GM19395 (cell line): ENCODE data around the gene OXGR1.
"Not testable (repeated sequence)": the region's sequence is repeated elsewhere in the genome, so short reads cannot be mapped to it uniquely, and the experiment has no call there.

Experiments used
- ATAC-seq: cut with Tn5 transposase; IDR thresholded peaks from one replicate; pipeline ENCODE4 v1.9.1; 2021; ENCODE audit warnings: mild to moderate bottlenecking, moderate library complexity; ENCODE audit not compliant: unreplicated experiment

The OXGR1 gene

DNA sequence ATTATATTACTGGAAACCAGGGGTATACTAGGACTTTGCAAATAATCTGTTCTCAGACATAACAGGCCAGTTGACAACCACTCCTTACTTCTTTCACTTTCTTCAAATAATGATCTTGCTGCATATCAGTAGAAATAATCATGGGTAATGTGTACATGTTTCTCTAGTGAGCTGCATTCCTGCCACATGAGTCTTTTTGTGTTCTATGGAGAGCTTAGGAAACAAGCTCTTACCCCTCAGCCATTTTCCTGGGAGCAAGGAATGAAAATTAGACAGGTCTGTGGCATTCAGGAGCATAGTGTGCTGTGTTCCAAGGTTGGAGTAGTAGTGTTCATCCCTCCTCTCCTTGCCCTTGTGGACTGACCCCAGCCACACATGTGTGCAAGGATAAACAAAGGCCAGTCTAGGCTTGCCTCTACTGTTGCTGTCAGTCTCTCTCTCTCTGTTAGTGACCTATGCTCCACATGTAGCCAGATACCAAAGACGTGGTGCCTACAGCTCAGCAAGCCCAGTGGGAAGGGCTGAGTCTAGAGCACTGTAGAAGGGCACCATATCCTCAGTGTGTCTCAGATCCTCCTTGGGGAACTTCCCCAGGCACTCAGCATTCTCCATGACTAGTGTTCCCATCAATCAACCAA is 11.5 kb upstream of the OXGR1 start:
- no peak for ATAC-seq

- ATAC-seq = no peak
Observed at GRCh38 chr13:97004886-97005285, 10.6 kb upstream of the OXGR1 start.

DNA sequence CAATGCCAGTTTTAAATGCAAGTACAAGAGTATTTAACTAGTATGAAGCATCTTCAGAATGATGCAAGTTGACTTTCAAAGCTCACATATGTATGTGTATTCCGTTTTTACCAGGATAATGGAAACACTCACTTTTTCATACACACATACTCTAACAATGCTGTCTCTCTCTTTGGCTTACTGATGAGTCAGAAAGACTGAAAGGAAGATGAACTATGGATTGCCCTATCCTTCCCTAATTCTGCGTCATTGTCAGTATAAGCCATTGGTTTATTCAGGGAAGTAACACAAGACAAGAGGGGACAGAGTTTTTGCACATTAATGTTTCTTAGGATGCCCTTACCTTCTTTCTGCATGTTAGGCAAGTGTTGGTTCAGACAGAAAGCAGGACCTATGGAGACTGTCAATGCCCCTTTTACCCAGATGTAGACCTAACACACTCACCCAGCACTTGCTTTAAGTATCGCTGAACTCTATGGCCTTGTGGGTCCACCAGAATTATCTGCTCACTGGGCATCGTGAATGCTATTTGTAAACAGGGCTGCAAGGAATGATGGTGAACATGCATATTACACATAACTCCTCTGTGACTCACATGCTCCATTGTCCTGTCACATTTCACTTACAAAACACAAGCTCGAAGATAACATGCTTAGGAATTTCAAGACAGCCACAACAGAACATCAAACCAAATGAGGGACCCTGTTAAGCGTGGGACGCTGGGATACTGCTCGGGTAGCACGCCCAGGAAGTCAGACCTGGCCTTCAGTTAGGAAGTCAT is 10.0 kb upstream of the OXGR1 start:
- no peak for ATAC-seq

- no peak for ATAC-seq
Observed at GRCh38 chr13:97003071-97003470, 8.8 kb upstream of the OXGR1 start.

GRCh38 chr13:97002581-97002980 is 8.3 kb upstream of the OXGR1 start:
- ATAC-seq = no peak

DNA sequence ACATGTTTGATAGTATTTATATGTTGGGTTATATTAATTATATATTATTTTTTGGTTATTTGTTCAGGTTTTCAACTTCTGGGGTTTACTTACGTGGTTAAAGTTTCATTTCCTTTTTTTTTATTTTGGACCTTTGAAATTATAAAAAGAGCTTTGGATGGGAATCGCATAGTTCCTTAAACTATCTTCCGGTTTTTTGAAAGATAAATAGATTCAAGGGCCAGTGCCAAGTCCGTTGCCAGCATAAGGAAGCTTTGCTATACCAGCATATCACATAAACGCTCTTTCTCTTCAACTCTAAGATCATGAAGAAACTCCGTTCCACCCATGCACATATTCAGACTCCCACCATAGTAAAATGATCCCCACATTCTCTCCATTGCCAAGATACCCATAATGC is 7.4 kb upstream of the OXGR1 start:
- ATAC-seq = no peak

- ATAC-seq = no peak
Observed at GRCh38 chr13:97000295-97000925, 6.1 kb upstream of the OXGR1 start.

DNA sequence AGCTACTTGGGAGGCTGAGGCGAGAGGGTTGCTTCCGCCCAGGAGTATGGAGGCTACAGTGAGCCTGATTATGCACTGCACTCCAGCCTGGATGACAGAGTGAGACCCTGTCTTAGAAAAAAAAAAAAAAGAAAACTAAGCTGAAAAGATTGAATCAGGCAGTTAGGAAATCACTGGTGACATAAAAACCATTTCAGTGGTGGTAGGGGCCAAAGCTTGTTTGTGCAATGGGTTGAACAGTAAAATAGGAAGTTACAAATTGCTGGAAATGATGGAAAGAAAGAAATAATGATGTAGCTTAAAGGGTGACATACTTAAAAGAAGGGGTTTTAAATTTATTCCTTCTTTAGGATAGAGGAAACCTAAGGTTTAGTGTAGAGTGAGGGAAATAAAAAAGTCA is 4.8 kb upstream of the OXGR1 start:
- ATAC-seq = no peak

DNA sequence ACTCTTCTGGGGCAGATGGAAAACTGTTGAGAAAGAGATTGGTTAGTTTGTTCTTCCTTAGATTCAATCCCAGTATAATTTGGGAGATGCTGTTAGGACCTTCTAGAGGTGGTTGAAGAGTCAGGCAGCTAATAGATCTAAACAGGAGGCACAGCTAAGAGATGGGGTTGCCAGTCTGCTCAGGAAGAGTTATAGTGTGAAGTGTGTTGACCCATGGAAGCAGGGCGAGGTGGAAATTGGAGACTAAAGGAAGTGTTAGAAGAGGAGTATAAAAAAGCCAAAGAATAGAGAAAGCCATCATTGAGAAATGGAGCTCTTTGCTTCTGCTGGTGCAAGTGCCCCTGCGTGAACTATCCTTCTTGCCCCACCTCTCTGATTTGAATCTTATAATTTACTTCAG is 3.8 kb upstream of the OXGR1 start:
- no peak for ATAC-seq

GRCh38 chr13:96996886-96997285 is 2.6 kb upstream of the OXGR1 start:
- no peak for ATAC-seq

DNA sequence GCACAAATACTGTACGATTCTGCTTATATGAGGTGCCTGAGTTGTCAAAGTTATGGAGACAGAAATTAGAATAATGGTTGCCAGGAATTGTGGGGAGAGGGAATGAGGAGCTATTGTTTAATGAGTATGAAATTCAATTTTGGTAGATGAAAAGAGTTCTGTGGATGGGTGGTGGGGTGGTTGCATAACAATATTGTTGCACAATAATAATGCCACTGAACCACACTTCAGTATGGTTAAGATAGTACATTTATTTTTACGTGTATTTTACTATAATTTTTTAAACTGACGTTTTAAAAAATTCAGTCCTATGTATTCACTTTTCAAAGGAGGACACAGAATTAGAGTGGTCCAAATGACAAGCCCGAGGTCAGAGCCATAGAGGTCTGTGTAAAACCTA is 1.8 kb upstream of the OXGR1 start:
- ATAC-seq = no peak

DNA sequence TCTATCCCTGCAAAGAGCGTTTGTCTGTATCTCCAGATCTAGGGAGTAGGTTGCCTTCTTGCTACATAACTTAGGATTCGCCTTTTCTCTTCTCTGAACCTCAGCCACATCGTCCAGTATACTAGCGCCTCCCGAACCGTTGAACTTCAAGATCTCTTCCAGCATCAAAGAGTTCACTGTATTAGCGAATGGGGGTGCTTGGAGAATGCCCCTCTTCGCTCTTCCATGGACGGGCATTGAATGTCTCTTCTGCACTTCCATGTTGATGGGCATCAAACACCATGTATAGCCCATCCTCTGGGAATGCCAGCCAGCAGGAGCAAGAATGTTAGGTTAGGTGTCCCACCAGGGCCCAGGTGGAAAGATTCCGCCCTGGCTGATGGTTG is 575 bp upstream of the OXGR1 start:
- no peak for ATAC-seq

GRCh38 chr13:96993634-96994016 is 651 bp downstream of the OXGR1 start:
- no peak for ATAC-seq

DNA sequence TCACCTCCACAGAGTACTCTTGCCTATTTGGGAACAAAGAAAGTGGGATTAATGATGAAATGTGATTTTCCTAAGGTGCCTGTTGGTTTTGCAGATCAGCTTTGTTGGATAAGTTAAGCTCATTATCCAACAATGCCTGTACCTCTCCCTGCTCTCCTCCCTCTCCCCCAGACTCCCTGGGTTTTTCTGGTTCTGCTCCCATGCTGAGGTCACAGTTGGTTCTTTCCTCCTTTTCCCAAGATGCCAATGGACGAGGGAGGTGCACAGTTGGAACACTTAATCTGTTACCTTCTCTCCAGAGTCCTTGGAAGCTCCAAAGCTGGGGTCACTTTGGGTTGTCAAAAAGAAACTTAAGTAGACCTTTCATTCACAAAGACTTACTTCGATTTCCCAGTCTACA is 1.6 kb downstream of the OXGR1 start:
- ATAC-seq = no peak

GRCh38 chr13:96991072-96991471 is 3.2 kb downstream of the OXGR1 start:
- ATAC-seq = no peak

GRCh38 chr13:96988441-96988840 is 5.8 kb downstream of the OXGR1 start:
- ATAC-seq = no peak

DNA sequence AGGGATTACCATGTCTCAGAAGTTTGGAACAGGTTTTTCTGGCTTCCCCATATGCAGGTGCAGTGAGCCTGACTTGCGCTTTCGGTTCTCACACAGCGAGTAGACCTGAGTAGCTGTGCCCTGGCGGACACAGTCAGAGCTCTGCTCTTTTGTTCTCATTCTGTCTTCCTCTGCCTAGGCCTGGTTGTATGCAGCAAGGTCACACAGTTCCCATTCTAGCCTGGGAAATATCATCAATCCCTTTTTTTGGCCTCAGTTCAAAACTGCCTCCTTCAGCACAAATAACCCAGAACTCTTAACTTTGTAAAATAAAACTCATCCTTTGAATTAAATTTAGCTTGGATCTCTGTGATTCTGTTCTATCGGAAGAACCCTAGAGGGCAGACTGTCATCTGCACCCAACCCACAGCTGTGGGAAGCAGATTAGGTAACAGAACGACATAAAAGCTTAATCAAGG is 10.2 kb downstream of the OXGR1 start:
- ATAC-seq = peak; percentile 100

- no peak for ATAC-seq
Observed at GRCh38 chr13:96982672-96983071, 11.6 kb downstream of the OXGR1 start.

DNA sequence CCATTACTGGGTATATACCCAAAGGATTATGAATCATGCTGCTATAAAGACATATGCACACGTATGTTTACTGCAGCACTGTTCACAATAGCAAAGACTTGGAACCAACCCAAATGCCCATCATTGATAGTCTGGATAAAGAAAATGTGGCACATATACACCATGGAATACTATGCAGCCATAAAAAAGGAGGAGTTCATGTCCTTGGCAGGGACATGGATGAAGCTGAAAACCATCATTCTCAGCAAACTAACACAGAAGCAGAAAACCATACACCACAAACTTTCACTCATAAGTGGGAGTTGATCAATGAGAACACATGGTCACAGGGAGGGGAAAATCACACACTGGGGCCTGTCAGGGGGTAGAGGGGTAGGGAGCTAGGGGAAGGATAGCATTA is 14.4 kb downstream of the OXGR1 start:
- not testable (repeated sequence) for ATAC-seq

DNA sequence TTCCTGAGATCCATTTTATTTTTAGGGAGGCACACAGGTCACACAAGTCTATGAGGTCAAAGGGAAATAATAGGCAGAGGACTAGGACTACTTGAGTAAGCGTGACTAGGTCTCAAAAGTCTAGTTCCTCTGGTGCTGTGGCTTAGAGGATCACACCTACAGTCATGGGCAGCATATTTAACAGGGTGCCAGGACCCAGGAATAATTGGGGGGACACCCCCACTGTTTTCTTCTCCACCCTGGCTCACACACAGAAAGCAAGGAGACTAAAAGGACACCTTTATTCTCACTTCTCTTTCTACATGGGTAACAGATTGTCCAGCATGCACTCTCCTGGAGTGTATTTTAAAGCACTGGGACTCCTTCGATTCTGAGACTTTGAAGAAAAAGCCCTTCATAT is 26.2 kb downstream of the OXGR1 start:
- ATAC-seq = no peak

GRCh38 chr13:96967248-96967745 is 27.0 kb downstream of the OXGR1 start:
- no peak for ATAC-seq
